ENCODE results near the gene SELP. TPM values are rescaled to one million over a fixed set of nuclear protein-coding genes. Genes with fewer than 3 reads are reported as not detected.

SELP gene
- total and polyA plus RNA-seq, 4 donors = 1.7 to 8.1 (median 2.4) TPM

DNA sequence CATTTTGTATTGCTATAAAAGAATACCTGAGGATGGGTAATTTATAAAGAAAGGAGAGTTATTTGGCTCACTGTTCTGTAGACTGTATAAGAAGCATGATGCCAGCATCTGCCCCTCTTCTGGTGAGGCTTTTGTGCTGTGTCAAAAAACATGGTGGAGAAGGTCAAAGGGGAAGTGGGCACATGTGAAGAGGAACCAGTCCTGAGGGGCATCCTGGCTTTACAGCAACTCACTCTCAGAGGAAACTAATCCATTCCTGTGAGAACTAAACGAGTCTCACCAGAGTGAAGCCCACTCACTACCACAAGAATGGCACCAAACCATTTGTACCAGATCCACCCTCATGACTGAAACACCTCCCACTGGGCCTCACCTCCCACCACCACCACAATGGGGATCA lies 18.8 kb upstream of the SELP start:
- Histone ChIP-seq H3K9me3 (ENCODE audit: control insufficient read depth in 4 of 4, low read length in 3 of 4) (no peaks in the 10 kb centered on the region), H3K4me1 (ENCODE audit: control insufficient read depth in 4 of 4, insufficient read depth in 4 of 4, low read length in 3 of 4) (no peaks in the 10 kb centered on the region), H3K36me3 (ENCODE audit: control insufficient read depth in 4 of 4, insufficient read depth in 3 of 4, low read depth in 1 of 4, low read length in 3 of 4) (no peaks in the 10 kb centered on the region), H3K27me3 (ENCODE audit: control insufficient read depth in 4 of 4, insufficient read depth in 4 of 4, low read length in 3 of 4) (no peaks in the 10 kb centered on the region), H3K9ac (ENCODE audit: low read depth in 1 of 2, low read length in 2 of 2) (no peak overlapping the region), H3K27ac (ENCODE audit: low read depth in 1 of 2, low read length in 2 of 2) (no peak overlapping the region), H3K4me3 (ENCODE audit: low read depth in 1 of 3, low read length in 3 of 3) (no peak overlapping the region)
- DNase-seq (ENCODE audit: low spot score) = no peak
- TF ChIP-seq FOXA2 (IDR thresholded peaks at IDR 0.05) = no peak
- no peak for TF ChIP-seq RXRA (IDR thresholded peaks at IDR 0.05)
- TF ChIP-seq TAF1 (conservative IDR thresholded peaks at IDR 0.05) = no peak
- TF ChIP-seq HNF4A (conservative IDR thresholded peaks at IDR 0.05) = no peak
- TF ChIP-seq HNF4G (IDR thresholded peaks at IDR 0.05) = no peak
- TF ChIP-seq FOXA1 (IDR thresholded peaks at IDR 0.05) = no peak
- 69% methylated on average over 1 of the region's 1 CpG for WGBS

DNA sequence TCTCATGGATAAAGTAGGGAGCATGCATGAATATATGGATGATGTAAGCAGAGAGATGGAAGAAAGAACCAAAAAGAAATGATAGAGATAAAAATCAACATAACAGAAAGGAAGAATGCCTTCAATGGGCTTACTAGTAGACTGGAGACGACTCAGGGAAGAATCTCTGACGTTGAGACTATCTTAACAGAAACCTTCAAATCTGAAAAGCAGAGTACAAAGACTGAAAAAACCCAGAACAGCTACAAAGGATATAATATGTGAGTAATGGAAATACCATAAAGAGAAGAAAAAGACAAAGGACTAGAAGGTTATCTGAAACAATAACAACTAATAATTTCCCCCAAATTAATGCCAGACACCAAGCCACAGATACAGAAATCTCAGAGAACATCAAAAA lies 18.3 kb upstream of the SELP start:
- Histone ChIP-seq H3K27me3 (ENCODE audit: control insufficient read depth in 4 of 4, insufficient read depth in 4 of 4, low read length in 3 of 4) (no peaks in the 10 kb centered on the region), H3K4me3 (ENCODE audit: low read depth in 1 of 3, low read length in 3 of 3) (no peak overlapping the region), H3K9me3 (ENCODE audit: control insufficient read depth in 4 of 4, low read length in 3 of 4) (no peaks in the 10 kb centered on the region), H3K27ac (ENCODE audit: low read depth in 1 of 2, low read length in 2 of 2) (no peak overlapping the region), H3K9ac (ENCODE audit: low read depth in 1 of 2, low read length in 2 of 2) (no peak overlapping the region), H3K4me1 (ENCODE audit: control insufficient read depth in 4 of 4, insufficient read depth in 4 of 4, low read length in 3 of 4) (no peaks in the 10 kb centered on the region), H3K36me3 (ENCODE audit: control insufficient read depth in 4 of 4, insufficient read depth in 3 of 4, low read depth in 1 of 4, low read length in 3 of 4) (no peaks in the 10 kb centered on the region)
- WGBS = 77% methylated on average over 2 of the region's 2 CpGs
- no peak for TF ChIP-seq TAF1 (conservative IDR thresholded peaks at IDR 0.05)
- no peak for TF ChIP-seq JUND (IDR thresholded peaks at IDR 0.05)
- TF ChIP-seq, protein P1, sequence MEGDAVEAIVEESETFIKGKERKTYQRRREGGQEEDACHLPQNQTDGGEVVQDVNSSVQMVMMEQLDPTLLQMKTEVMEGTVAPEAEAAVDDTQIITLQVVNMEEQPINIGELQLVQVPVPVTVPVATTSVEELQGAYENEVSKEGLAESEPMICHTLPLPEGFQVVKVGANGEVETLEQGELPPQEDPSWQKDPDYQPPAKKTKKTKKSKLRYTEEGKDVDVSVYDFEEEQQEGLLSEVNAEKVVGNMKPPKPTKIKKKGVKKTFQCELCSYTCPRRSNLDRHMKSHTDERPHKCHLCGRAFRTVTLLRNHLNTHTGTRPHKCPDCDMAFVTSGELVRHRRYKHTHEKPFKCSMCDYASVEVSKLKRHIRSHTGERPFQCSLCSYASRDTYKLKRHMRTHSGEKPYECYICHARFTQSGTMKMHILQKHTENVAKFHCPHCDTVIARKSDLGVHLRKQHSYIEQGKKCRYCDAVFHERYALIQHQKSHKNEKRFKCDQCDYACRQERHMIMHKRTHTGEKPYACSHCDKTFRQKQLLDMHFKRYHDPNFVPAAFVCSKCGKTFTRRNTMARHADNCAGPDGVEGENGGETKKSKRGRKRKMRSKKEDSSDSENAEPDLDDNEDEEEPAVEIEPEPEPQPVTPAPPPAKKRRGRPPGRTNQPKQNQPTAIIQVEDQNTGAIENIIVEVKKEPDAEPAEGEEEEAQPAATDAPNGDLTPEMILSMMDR (IDR thresholded peaks at IDR 0.05; ENCODE audit: low read depth, low read length, missing input control) = no peak
- no peak for TF ChIP-seq NR2F2 (IDR thresholded peaks at IDR 0.05)
- no peak for TF ChIP-seq FOXA2 (IDR thresholded peaks at IDR 0.05)
- no peak for TF ChIP-seq FOXA1 (IDR thresholded peaks at IDR 0.05)
- TF ChIP-seq GABPA (IDR thresholded peaks at IDR 0.05 in 1 of 2, conservative IDR thresholded peaks at IDR 0.05 in 1 of 2) = no peak
- no peak for TF ChIP-seq HNF4G (IDR thresholded peaks at IDR 0.05)
- TF ChIP-seq, protein P2, sequence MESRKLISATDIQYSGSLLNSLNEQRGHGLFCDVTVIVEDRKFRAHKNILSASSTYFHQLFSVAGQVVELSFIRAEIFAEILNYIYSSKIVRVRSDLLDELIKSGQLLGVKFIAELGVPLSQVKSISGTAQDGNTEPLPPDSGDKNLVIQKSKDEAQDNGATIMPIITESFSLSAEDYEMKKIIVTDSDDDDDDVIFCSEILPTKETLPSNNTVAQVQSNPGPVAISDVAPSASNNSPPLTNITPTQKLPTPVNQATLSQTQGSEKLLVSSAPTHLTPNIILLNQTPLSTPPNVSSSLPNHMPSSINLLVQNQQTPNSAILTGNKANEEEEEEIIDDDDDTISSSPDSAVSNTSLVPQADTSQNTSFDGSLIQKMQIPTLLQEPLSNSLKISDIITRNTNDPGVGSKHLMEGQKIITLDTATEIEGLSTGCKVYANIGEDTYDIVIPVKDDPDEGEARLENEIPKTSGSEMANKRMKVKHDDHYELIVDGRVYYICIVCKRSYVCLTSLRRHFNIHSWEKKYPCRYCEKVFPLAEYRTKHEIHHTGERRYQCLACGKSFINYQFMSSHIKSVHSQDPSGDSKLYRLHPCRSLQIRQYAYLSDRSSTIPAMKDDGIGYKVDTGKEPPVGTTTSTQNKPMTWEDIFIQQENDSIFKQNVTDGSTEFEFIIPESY (IDR thresholded peaks at IDR 0.05) = no peak
- TF ChIP-seq YY1 (IDR thresholded peaks at IDR 0.05) = no peak
- no peak for DNase-seq (ENCODE audit: low spot score)

DNA sequence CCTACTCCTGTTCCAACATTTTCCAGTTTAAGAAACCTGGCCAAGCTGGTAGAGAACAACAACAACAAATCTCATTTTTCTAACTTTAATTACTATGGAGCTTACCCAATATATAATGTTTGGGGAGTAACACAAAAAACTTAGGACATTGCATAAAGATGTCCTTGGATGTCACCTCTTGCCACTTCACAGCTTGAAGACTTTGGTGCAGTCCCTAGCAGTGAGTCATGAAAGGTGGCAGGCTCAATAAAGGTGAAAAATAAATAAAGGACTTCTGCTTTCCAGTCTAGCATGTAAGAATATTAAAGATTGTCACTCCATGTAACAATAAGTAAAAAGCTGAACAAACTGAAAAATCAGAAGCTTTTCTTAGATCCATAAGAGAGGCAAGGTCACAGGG lies 17.6 kb upstream of the SELP start:
- Histone ChIP-seq H3K27me3 (ENCODE audit: control insufficient read depth in 4 of 4, insufficient read depth in 4 of 4, low read length in 3 of 4) (no peaks in the 10 kb centered on the region), H3K9ac (ENCODE audit: low read depth in 1 of 2, low read length in 2 of 2) (no peak overlapping the region), H3K4me3 (ENCODE audit: low read depth in 1 of 3, low read length in 3 of 3) (no peak overlapping the region), H3K9me3 (ENCODE audit: control insufficient read depth in 4 of 4, low read length in 3 of 4) (no peaks in the 10 kb centered on the region), H3K4me1 (ENCODE audit: control insufficient read depth in 4 of 4, insufficient read depth in 4 of 4, low read length in 3 of 4) (no peaks in the 10 kb centered on the region), H3K27ac (ENCODE audit: low read depth in 1 of 2, low read length in 2 of 2) (no peak overlapping the region), H3K36me3 (ENCODE audit: control insufficient read depth in 4 of 4, insufficient read depth in 3 of 4, low read depth in 1 of 4, low read length in 3 of 4) (no peaks in the 10 kb centered on the region)
- DNase-seq (ENCODE audit: low spot score) = no peak
- TF ChIP-seq FOXA1 (IDR thresholded peaks at IDR 0.05) (no peak), TAF1 (conservative IDR thresholded peaks at IDR 0.05) (no peak), NR2F2 (IDR thresholded peaks at IDR 0.05) (no peak), YY1 (IDR thresholded peaks at IDR 0.05) (no peak), RXRA (IDR thresholded peaks at IDR 0.05) (no peak), HNF4G (IDR thresholded peaks at IDR 0.05) (no peak)
- TF ChIP-seq, protein P2 (IDR thresholded peaks at IDR 0.05) = no peak
- TF ChIP-seq, protein P1 (IDR thresholded peaks at IDR 0.05; ENCODE audit: low read depth, low read length, missing input control) = no peak

All from liver (tissue), 9 donors.